Endothelial cell of umbilical vein (primary cell): ENCODE results near the gene MAST4. TPM values are rescaled to one million over a fixed set of nuclear protein-coding genes. Genes with fewer than 3 reads are reported as not detected.

Experiments
- BruUV-seq: library from RNA; stranded (reverse); fragments of 400-500 nt; replicated peaks from 2 replicates; lab custom pipeline; 2021; lab: Mats Ljungman, UMichigan
- CTCF ChIA-PET: fragments of 300-600, 350-600 bp; sonication (Branson Sonifier 250); formaldehyde crosslinking; loops from one replicate; lab custom pipeline; 2021; ENCODE audit warnings: antibody characterized with exemption, inconsistent platforms; lab: Charles Lee
- POLR2A ChIA-PET: fragments of 300-600, 350-600 bp; sonication (Branson Sonifier 250); formaldehyde crosslinking; loops from one replicate; lab custom pipeline; 2021; ENCODE audit warnings: antibody characterized with exemption, inconsistent platforms; lab: Charles Lee
- DNase-seq: peaks from one replicate; pipeline ENCODE4 v3.0.0-alpha.2; 2011; ENCODE audit warnings: low read depth, low spot score
- FAIRE-seq: peaks from 2 replicates; lab custom pipeline; 2011; peaks lifted over from hg19 to GRCh38; lab: Jason Lieb, UNC
- H2AFZ ChIP-seq: 2 replicates; pipeline ENCODE4 v1.6.0; 2012; ENCODE audit warnings: low read depth, low read length, control low read depth, inconsistent platforms
- H3K27ac ChIP-seq: 2 replicates; pipeline ENCODE4 v1.5.1; 2011; ENCODE audit warnings: low read depth, mild to moderate bottlenecking, control low read depth, low read length, moderate library complexity; ENCODE audit not compliant: insufficient read depth
- H3K27me3 ChIP-seq, 2 experiments: 2 replicates each; pipeline versions ENCODE4 v1.6.0 to v1.6.1; 2011; ENCODE audit warnings: low read length in 2 of 2, mixed read lengths in 1 of 2; ENCODE audit not compliant: control insufficient read depth in 2 of 2, insufficient read depth in 2 of 2
- H3K36me3 ChIP-seq, 2 experiments: 2 replicates in 1 of 2; 3 replicates in 1 of 2; pipeline ENCODE4 v1.5.1; 2011; ENCODE audit warnings: low read length in 2 of 2, mild to moderate bottlenecking in 1 of 2, moderate library complexity in 1 of 2; ENCODE audit not compliant: control insufficient read depth in 2 of 2, insufficient read depth in 2 of 2; ENCODE audit errors: extremely low read depth in 1 of 2
- H3K4me1 ChIP-seq: 3 replicates; pipeline ENCODE4 v1.5.1; 2011; ENCODE audit warnings: mild to moderate bottlenecking, low read length; ENCODE audit not compliant: control insufficient read depth, insufficient read depth; ENCODE audit errors: extremely low read depth
- H3K4me2 ChIP-seq: 2 replicates; pipeline ENCODE4 v1.6.1; 2011; ENCODE audit warnings: low read length, control low read depth, mixed read lengths; ENCODE audit not compliant: insufficient read depth
- H3K4me3 ChIP-seq, 3 experiments: fragments of 200-600 bp in 1 of 3; sonication (generic), shearing (Covaris generic) in 1 of 3; replicated peaks in 1 of 3; 2 replicates each; pipeline ENCODE4 v1.5.1; 2011 to 2016; ENCODE audit warnings: control low read depth in 3 of 3, low read length in 3 of 3, mild to moderate bottlenecking in 2 of 3, inconsistent platforms in 1 of 3, low read depth in 1 of 3, moderate library complexity in 1 of 3; ENCODE audit not compliant: insufficient read depth in 1 of 3
- H3K79me2 ChIP-seq: 2 replicates; pipeline ENCODE4 v1.6.0; 2012; ENCODE audit warnings: low read length, inconsistent platforms; ENCODE audit not compliant: control insufficient read depth, insufficient read depth
- H3K9ac ChIP-seq: replicated peaks from 2 replicates; pipeline ENCODE3; 2011; ENCODE audit warnings: low read length, control low read depth; ENCODE audit not compliant: insufficient read depth; ENCODE audit errors: extremely low read depth
- H3K9me1 ChIP-seq: replicated peaks from 3 replicates; pipeline ENCODE4 v1.6.0; 2011; ENCODE audit warnings: mild to moderate bottlenecking, low read length; ENCODE audit not compliant: control insufficient read depth, insufficient read depth; ENCODE audit errors: extremely low read depth
- H3K9me3 ChIP-seq: replicated peaks from 2 replicates; pipeline ENCODE4 v1.5.1; 2012; ENCODE audit warnings: low read length, inconsistent platforms; ENCODE audit not compliant: control insufficient read depth, insufficient read depth
- H4K20me1 ChIP-seq: replicated peaks from 2 replicates; pipeline ENCODE3; 2011; ENCODE audit warnings: mild to moderate bottlenecking, low read length; ENCODE audit not compliant: control insufficient read depth, insufficient read depth; ENCODE audit errors: extremely low read depth
- CTCF ChIP-seq, 2 donors: IDR thresholded peaks; 1 replicate in 1 of 2; 2 replicates in 1 of 2; pipeline ENCODE4 v1.5.1; 2011; ENCODE audit warnings: low read length in 2 of 2, mild to moderate bottlenecking in 2 of 2, moderate library complexity in 2 of 2, control low read depth in 1 of 2, inconsistent platforms in 1 of 2, low read depth in 1 of 2; ENCODE audit not compliant: insufficient read depth in 1 of 2; ENCODE audit errors: extremely low read depth in 1 of 2
- EZH2 ChIP-seq: IDR thresholded peaks from 2 replicates; pipeline ENCODE4 v1.6.1; 2012; ENCODE audit warnings: borderline replicate concordance, low read depth, mild to moderate bottlenecking, moderate library complexity, low read length, inconsistent platforms; ENCODE audit not compliant: severe bottlenecking
- FOS ChIP-seq: IDR thresholded peaks from 2 replicates; pipeline ENCODE4 v1.6.1; 2011; ENCODE audit warnings: mild to moderate bottlenecking, low read length, moderate library complexity, borderline replicate concordance; ENCODE audit not compliant: insufficient read depth
- GATA2 ChIP-seq: IDR thresholded peaks from 2 replicates; pipeline ENCODE4 v1.7.0; 2011; ENCODE audit warnings: low read depth, mild to moderate bottlenecking, moderate library complexity, mixed read lengths, low read length; ENCODE audit not compliant: insufficient read length, insufficient read depth
- JUN ChIP-seq: IDR thresholded peaks from 2 replicates; pipeline ENCODE4 v1.6.1; 2011; ENCODE audit warnings: borderline replicate concordance, low read depth; ENCODE audit not compliant: insufficient read length, insufficient read depth
- MYC ChIP-seq: IDR thresholded peaks from one replicate; pipeline ENCODE4 v1.6.1; 2011; ENCODE audit warnings: mild to moderate bottlenecking, low read depth, low read length
- POLR2A ChIP-seq: IDR thresholded peaks from 2 replicates; pipeline ENCODE4 v1.6.1; 2012; ENCODE audit warnings: low read depth, mild to moderate bottlenecking, control low read depth, low read length
- POLR2AphosphoS5 ChIP-seq: IDR thresholded peaks from 2 replicates; pipeline ENCODE4 v1.6.1; 2012; ENCODE audit warnings: low read depth, mild to moderate bottlenecking, control low read depth, low read length, moderate library complexity; ENCODE audit not compliant: insufficient read depth
- dilution Hi-C: fragments of 300-500 bp; cut with MboI; formaldehyde crosslinking; loops from one replicate; pipeline ENCODE4 v1.15.0; 2019; ENCODE audit warnings: low sequenced_read_pairs; ENCODE audit not compliant: extremely low pct_ligation_motif_present
- intact Hi-C: fragments of 100-400 bp; cut with micrococcal nuclease; formaldehyde crosslinking; loops from one replicate; pipeline ENCODE4 v1.10.0; 2022
- polyA plus RNA-seq, 4 experiments: library from polyadenylated mRNA; depleted of rRNA in 3 of 4; stranded (reverse) in 3 of 4; unstranded in 1 of 4; fragments of >200 nt; gene quantifications; 2 replicates each; pipeline versions ENCODE4 v1.2.1 to v1.2.3, GENCODE V29; 2011 to 2012; ENCODE audit warnings: missing spikeins in 1 of 4
- total RNA-seq: library from RNA; stranded (reverse); gene quantifications from 2 replicates; pipeline ENCODE4 v1.2.3, GENCODE V29; 2021
- TF ChIP-seq, protein P1 (sequence below): IDR thresholded peaks from 2 replicates; pipeline ENCODE4 v1.6.1; 2011; ENCODE audit not compliant: insufficient read depth, insufficient read length

MAST4 gene
- total and polyA plus RNA-seq, 2 donors (not counting 3 experiments of a cell fraction or from before 2014, with no cell fraction given), result 40.2 to 116 TPM

DNA sequence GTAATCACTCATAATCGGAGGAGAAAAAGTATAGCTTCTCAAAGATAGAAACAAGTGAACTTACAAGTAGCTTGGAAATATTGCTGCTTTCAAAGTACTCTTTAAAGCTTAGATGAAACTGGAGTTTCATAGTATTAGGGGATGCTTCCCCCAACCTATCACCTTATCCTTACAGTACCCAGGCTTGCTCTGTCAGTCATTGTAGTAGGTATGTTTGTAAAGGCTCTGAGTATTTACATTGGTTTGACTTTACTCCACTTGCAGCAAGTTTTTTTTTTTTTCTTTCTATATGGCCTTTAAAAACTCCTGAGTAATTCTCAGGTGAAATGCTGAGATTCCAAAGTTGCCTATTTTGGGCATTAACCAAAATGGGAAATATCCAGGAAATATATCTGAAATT, 515.6 kb downstream of the MAST4 start:
- CTCF ChIA-PET, result interaction anchor here (1.7 kb wide), 1 partner anchor 24 kb away, joined by 4 read pairs; no protein-coding TSS in a partner anchor

More for the DNA sequence above, 515.6 kb downstream of the MAST4 start:
- no peaks in the 10 kb centered on the region for H3K4me1 ChIP-seq
- no peak overlapping the region for H2AFZ ChIP-seq
- POLR2A ChIA-PET, result no interaction called here
- DNase-seq (no peak), FAIRE-seq (no peak)
- BruUV-seq, result no TSS peak
- H3K36me3 ChIP-seq, result peaks cover 15 to 34% of the 10 kb centered on the region in 2 experiments
- dilution Hi-C loops, result no loop called here
- no peak overlapping the region for H3K4me3 ChIP-seq
- H3K9me3 ChIP-seq, result no peaks in the 10 kb centered on the region
- no peaks in the 10 kb centered on the region for H4K20me1 ChIP-seq
- no peaks in the 10 kb centered on the region for H3K79me2 ChIP-seq
- H3K4me2 ChIP-seq, result no peak overlapping the region
- H3K9me1 ChIP-seq, result no peaks in the 10 kb centered on the region
- intact Hi-C loops, result no loop called here
- no peak overlapping the region for H3K27ac ChIP-seq
- H3K9ac ChIP-seq, result no peak overlapping the region
- TF ChIP-seq, protein P1, sequence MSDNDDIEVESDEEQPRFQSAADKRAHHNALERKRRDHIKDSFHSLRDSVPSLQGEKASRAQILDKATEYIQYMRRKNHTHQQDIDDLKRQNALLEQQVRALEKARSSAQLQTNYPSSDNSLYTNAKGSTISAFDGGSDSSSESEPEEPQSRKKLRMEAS, result no peak
- TF ChIP-seq FOS (no peak), JUN (no peak), POLR2A (no peak), MYC (no peak), CTCF (IDR thresholded peaks at IDR 0.05; ENCODE audit: extremely low read depth in 1 of 2, insufficient read depth in 1 of 2, low read depth in 1 of 2, low read length in 2 of 2) (no peak), EZH2 (no peak), POLR2AphosphoS5 (no peak), GATA2 (no peak)
- H3K27me3 ChIP-seq, result no peaks in the 10 kb centered on the region
